ENCODE results near the gene ROR1.

GRCh38 chr1:63914706-63915105 lies 140.9 kb downstream of the ROR1 start:
- no peak for TF ChIP-seq ZNF18 (tag by site-specific recombination; IDR thresholded peaks at IDR 0.05)
- TF ChIP-seq, protein P1, sequence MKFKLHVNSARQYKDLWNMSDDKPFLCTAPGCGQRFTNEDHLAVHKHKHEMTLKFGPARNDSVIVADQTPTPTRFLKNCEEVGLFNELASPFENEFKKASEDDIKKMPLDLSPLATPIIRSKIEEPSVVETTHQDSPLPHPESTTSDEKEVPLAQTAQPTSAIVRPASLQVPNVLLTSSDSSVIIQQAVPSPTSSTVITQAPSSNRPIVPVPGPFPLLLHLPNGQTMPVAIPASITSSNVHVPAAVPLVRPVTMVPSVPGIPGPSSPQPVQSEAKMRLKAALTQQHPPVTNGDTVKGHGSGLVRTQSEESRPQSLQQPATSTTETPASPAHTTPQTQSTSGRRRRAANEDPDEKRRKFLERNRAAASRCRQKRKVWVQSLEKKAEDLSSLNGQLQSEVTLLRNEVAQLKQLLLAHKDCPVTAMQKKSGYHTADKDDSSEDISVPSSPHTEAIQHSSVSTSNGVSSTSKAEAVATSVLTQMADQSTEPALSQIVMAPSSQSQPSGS (tag by site-specific recombination; IDR thresholded peaks at IDR 0.05; ENCODE audit: low read depth) = no peak
- no peak for TF ChIP-seq BCL11A (tag by site-specific recombination; IDR thresholded peaks at IDR 0.05; ENCODE audit: low read depth)
- no peak for TF ChIP-seq CTCF (tag by site-specific recombination; IDR thresholded peaks at IDR 0.05)

Data from HEK293 (cell line).